Activated naive CD4-positive, alpha-beta T cell treated with anti-CD3 and anti-CD28 coated beads for 36 hours (primary cell): ENCODE measurements around the gene ISG20L2. TPM values are rescaled to one million over a fixed set of nuclear protein-coding genes. Genes with fewer than 3 reads are reported as not detected.
"Not testable (repeated sequence)": the region's sequence is repeated elsewhere in the genome, so short reads cannot be mapped to it uniquely, and the experiment has no call there.

ENCODE experiments used
- CTCF ChIA-PET: fragments of 350-600 bp; sonication (Branson Sonifier 250); formaldehyde crosslinking; loops from one replicate; lab custom pipeline; 2021; ENCODE audit warnings: antibody characterized with exemption; lab: Charles Lee
- DNase-seq: peaks from one replicate; pipeline ENCODE4 v3.0.0-alpha.2; 2020
- H3K27ac Mint-ChIP-seq: one replicate; pipeline ENCODE4 v1.8.0; 2021; ENCODE audit warnings: mild to moderate bottlenecking, mixed read lengths
- H3K27me3 Mint-ChIP-seq: one replicate; pipeline ENCODE4 v1.8.0; 2021; ENCODE audit warnings: low read depth, mixed read lengths
- H3K36me3 Mint-ChIP-seq: one replicate; pipeline ENCODE4 v1.8.0; 2021; ENCODE audit warnings: low read depth, mixed read lengths
- H3K4me1 Mint-ChIP-seq: one replicate; pipeline ENCODE4 v1.8.0; 2021; ENCODE audit warnings: low read depth, mixed read lengths
- H3K4me3 Mint-ChIP-seq: one replicate; pipeline ENCODE4 v1.8.0; 2021; ENCODE audit warnings: mild to moderate bottlenecking, moderate library complexity, mixed read lengths
- H3K9me3 Mint-ChIP-seq: one replicate; pipeline ENCODE4 v1.8.0; 2021; ENCODE audit warnings: mixed read lengths
- intact Hi-C: fragments of 100-400 bp; cut with micrococcal nuclease; formaldehyde crosslinking; loops from one replicate; pipeline ENCODE4 v1.15.1; 2023
- total RNA-seq, 2 experiments: library from RNA; stranded (reverse); gene quantifications; one replicate each; pipeline ENCODE4 v1.2.3, GENCODE V29; 2021

Gene ISG20L2
- total RNA-seq, 2 experiments from 2014 or later: 24.8 to 28.7 TPM

- peaks cover 36% of the 10 kb centered on the region for H3K4me1 Mint-ChIP-seq
- H3K27ac Mint-ChIP-seq: no peak overlapping the region
- no peaks in the 10 kb centered on the region for H3K9me3 Mint-ChIP-seq
- H3K4me3 Mint-ChIP-seq: no peak overlapping the region
- DNase-seq: peak; percentile 33
- H3K36me3 Mint-ChIP-seq: peaks cover 22% of the 10 kb centered on the region
- CTCF ChIA-PET: interaction anchor here (0.8 to 8.7 kb wide), 3 partner anchors 25 to 62 kb away, joined by 3 to 124 read pairs (median 3); partner anchors contain the start of genes ISG20L2, METTL25B and MRPL24
- intact Hi-C loops: loop anchor here (1.0 to 2.0 kb wide), 10 partner anchors 15 to 428 kb away; partner anchors contain the start of genes CCT3, ETV3, HDGF and ISG20L2
- no peaks in the 10 kb centered on the region for H3K27me3 Mint-ChIP-seq
Measured at GRCh38 chr1:156766298-156767100, 37.9 kb upstream of the ISG20L2 start.

GRCh38 chr1:156765666-156766065 is 37.1 kb upstream of the ISG20L2 start:
- no peak for DNase-seq
- H3K36me3 Mint-ChIP-seq: peaks cover 14% of the 10 kb centered on the region
- H3K9me3 Mint-ChIP-seq: no peaks in the 10 kb centered on the region
- no peaks in the 10 kb centered on the region for H3K27me3 Mint-ChIP-seq
- H3K4me3 Mint-ChIP-seq: no peak overlapping the region
- CTCF ChIA-PET: interaction anchor here (0.5 to 8.7 kb wide), 2 partner anchors 39 to 310 kb away, joined by 6 to 124 read pairs; partner anchors contain the start of genes ISG20L2 and METTL25B
- intact Hi-C loops: loop anchor here (2.0 kb wide), 2 partner anchors 373 to 427 kb away; partner anchors contain the start of genes CCT3, ETV3 and TSACC
- H3K27ac Mint-ChIP-seq: no peak overlapping the region
- peaks cover 28% of the 10 kb centered on the region for H3K4me1 Mint-ChIP-seq

- DNase-seq, intact Hi-C loops, H3K4me3 Mint-ChIP-seq, H3K9me3 Mint-ChIP-seq, H3K27me3 Mint-ChIP-seq, H3K27ac Mint-ChIP-seq: not testable (repeated sequence)
- Mint-ChIP-seq H3K36me3 (peaks cover 12% of the 10 kb centered on the region), H3K4me1 (peaks cover 23% of the 10 kb centered on the region)
- CTCF ChIA-PET: interaction anchor here (8.7 kb wide), 1 partner anchor 38 kb away, joined by 124 read pairs; the partner anchor contains the start of genes ISG20L2 and METTL25B
Measured at GRCh38 chr1:156765136-156765535, 36.6 kb upstream of the ISG20L2 start.

DNA sequence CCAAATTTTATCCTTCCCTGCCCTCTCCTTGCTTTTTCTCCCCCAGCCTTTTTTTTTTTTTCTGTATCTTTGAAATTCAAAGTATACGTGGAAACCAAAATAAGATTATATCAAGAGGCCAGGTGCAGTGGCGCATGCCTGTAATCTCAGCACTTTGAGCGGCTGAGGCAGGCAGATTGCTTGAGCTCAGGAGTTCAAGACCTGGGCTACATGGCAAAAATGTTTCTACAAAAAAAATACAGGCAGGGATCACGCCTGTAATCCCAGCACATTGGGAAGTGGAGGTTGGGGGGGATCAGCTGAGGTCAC is 32.2 kb upstream of the ISG20L2 start:
- CTCF ChIA-PET: interaction anchor here (0.8 to 1.5 kb wide), 3 partner anchors 9 to 34 kb away, joined by 3 to 7 read pairs (median 6); partner anchors contain the start of gene MRPL24
- Mint-ChIP-seq H3K27me3 (no peaks in the 10 kb centered on the region), H3K27ac (no peak overlapping the region), H3K36me3 (no peaks in the 10 kb centered on the region), H3K4me3 (no peak overlapping the region), H3K9me3 (no peaks in the 10 kb centered on the region), H3K4me1 (no peaks in the 10 kb centered on the region)
- no peak for DNase-seq
- intact Hi-C loops: no loop called here

DNA sequence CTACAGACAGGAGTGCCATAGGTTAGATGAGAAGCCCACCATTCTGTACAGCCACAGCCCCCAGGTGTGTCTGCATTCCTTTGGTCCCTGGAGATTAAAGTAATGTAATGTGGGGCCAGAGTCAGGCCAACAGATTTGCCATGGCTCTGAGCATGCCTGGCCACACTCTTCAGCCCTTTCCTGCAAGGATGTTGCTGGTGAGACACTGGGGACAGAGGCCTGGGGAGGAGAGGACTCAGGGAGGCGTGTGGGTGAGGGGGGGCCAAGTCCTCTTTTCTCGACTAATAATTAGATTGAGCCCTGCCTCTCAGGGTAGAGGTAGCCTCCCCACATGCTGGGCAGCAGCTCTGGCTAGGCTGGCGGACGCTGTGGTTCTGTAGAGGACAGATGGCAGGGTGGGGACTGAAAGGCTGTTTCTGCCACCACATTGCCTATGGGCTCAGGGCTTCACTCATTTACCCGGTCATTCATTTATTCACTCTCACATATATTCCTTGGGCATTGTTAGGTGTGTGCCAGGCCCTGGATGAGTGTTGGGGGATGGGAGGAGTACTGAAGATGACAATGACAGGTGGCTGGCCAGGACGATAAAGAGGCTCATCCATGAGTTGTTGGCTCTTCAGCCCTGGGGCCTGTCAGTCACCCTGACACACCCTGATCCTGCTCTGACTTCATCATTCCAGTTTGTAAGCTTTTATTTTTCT is 31.7 kb upstream of the ISG20L2 start:
- H3K4me1 Mint-ChIP-seq: no peaks in the 10 kb centered on the region
- no peaks in the 10 kb centered on the region for H3K27me3 Mint-ChIP-seq
- intact Hi-C loops: no loop called here
- no peak for DNase-seq
- H3K4me3 Mint-ChIP-seq: no peak overlapping the region
- CTCF ChIA-PET: interaction anchor here (1.3 to 1.5 kb wide), 2 partner anchors 8 to 34 kb away, joined by 6 to 7 read pairs; no protein-coding TSS in a partner anchor
- H3K9me3 Mint-ChIP-seq: no peaks in the 10 kb centered on the region
- H3K27ac Mint-ChIP-seq: no peak overlapping the region
- H3K36me3 Mint-ChIP-seq: no peaks in the 10 kb centered on the region

DNA sequence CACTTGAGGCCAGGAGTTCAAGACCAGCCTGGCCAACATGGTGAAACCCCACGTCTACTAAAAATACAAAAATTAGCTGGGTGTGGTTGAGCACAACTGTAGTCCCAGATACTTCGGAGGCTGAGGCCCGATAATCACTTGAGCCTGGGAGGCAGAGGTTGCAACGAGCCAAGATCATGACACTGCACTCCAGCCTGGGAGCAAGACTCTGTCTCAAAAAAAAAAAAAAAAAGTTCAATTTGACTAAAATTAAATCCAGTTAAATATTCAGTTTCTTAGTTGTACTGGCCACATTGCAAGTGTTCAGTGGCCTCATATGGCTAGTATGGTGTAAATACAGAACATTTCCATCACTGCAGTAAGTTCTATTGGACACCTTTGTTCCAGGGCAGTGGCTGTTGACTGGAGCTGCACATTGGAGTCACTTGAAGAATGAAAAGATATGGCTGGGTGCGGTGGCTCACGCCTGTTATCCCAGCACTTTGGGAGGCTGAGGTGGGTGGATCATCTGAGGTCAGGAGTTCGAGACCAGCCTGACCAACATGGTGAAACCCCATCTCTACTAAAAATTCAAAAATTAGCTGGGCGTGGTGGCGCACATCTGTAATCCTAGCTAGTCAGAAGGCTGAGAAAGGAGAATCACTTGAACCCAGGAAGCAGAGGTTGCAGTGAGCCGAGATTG is 29.1 kb upstream of the ISG20L2 start:
- intact Hi-C loops, DNase-seq, H3K27ac Mint-ChIP-seq, H3K36me3 Mint-ChIP-seq, H3K27me3 Mint-ChIP-seq, H3K4me3 Mint-ChIP-seq, H3K4me1 Mint-ChIP-seq, H3K9me3 Mint-ChIP-seq: not testable (repeated sequence)
- CTCF ChIA-PET: interaction anchor here (0.6 to 2.1 kb wide), 2 partner anchors 15 to 68 kb away, joined by 3 to 7 read pairs; no protein-coding TSS in a partner anchor

DNA sequence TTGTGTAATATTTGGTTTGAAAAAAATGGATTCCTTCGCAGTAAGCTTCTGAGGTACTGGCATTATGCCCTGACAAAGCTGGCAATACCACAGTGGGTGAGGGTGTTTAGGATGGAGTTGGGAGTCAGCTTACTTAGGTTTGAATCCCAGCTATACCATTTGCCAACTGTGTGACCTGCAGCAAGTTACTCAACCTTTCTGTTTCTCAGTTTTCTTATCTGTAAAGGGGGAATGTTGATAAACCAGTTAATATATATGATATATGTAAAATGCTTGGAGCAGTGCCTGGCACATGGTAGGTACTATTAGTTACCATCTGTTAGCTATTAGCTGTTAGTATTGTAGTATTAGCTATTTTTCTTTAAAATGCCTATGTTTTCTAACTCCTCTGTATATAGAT is 27.8 kb upstream of the ISG20L2 start:
- Mint-ChIP-seq H3K4me3 (no peak overlapping the region), H3K27ac (no peak overlapping the region), H3K27me3 (no peaks in the 10 kb centered on the region), H3K9me3 (no peaks in the 10 kb centered on the region), H3K36me3 (no peaks in the 10 kb centered on the region), H3K4me1 (peaks cover 8% of the 10 kb centered on the region)
- CTCF ChIA-PET: interaction anchor here (0.5 to 2.1 kb wide), 10 partner anchors 9 to 288 kb away, joined by 3 to 9 read pairs (median 4); no protein-coding TSS in a partner anchor
- intact Hi-C loops: no loop called here
- no peak for DNase-seq

DNA sequence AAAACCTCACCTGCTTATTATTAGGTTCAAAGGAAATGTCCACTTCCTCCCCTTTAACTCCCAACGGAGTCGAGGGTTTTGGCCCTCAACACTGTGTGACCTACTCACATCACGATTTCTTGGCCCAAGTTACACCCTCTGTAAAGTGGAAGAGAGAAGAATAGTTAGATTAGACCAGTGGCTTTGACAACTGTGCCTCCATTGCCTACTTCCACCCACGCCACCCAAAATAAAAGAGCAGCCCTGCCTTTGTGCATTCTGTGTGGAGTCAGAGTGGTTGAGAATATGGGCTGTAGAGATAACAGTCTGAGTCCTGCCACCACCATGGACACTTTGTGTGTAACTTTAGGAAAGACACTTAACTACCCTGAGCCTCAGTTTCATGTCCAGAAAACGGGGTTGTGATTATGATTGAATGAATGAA is 27.0 kb upstream of the ISG20L2 start:
- no peak for DNase-seq
- CTCF ChIA-PET: interaction anchor here (1.0 to 2.1 kb wide), 4 partner anchors 49 to 104 kb away, joined by 3 to 7 read pairs (median 3); no protein-coding TSS in a partner anchor
- no peak overlapping the region for H3K27ac Mint-ChIP-seq
- H3K36me3 Mint-ChIP-seq: peaks cover 1% of the 10 kb centered on the region
- no peaks in the 10 kb centered on the region for H3K9me3 Mint-ChIP-seq
- H3K27me3 Mint-ChIP-seq: no peaks in the 10 kb centered on the region
- H3K4me1 Mint-ChIP-seq: peaks cover 8% of the 10 kb centered on the region
- no peak overlapping the region for H3K4me3 Mint-ChIP-seq
- intact Hi-C loops: no loop called here

DNA sequence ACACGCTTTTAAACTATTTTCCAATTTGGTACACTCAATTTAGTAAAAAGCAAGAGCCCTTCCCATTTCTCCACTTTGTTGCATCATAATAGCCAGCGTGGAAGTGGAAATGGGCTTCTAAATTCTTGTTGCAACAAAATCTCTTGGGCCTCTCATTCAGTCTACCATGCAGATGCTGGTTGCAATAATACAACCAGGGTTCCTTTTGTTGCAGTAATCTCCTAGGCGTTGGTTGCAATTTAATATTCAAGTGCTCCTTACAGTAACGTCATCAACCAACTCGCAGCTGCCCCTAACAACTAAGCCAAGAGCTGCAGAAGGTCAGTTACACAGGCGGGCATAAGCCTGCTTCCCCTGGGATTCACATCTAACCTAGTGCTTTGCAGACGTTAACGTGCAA is 25.7 kb upstream of the ISG20L2 start:
- no peak overlapping the region for H3K4me3 Mint-ChIP-seq
- H3K27me3 Mint-ChIP-seq: no peaks in the 10 kb centered on the region
- no peak overlapping the region for H3K27ac Mint-ChIP-seq
- no peaks in the 10 kb centered on the region for H3K9me3 Mint-ChIP-seq
- peaks cover 9% of the 10 kb centered on the region for H3K4me1 Mint-ChIP-seq
- intact Hi-C loops: no loop called here
- no peak for DNase-seq
- CTCF ChIA-PET: no interaction called here
- H3K36me3 Mint-ChIP-seq: peaks cover 14% of the 10 kb centered on the region

DNA sequence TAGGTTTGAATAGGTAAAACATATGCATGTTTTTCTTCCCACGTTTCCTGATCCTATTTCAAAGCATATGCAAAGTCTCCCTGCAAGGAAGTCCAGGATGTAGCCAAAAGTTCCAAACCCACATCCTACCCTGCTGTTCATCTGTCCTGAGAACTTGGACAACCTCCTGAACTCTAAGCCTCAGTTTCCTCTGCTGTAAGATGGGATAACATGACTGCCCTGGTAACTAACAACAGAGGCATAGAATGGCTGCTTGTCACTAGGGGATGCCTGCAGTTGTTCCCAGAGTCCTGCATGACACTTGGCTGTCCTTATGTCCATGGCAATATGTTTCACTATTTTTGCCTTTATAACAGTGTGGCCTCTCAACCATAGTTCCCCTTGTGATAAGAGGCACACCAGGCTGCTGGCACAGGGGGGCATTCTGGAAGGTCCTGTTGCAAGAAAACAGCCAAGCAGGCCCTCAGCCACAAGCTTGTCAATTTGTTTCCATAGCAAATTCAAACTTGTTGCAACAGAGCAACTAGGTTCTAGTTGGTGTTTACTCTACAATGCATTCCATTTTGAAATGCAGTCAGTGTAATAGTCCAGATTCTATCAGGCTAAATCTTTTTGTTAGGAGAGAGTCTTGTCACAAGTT is 24.4 kb upstream of the ISG20L2 start:
- Mint-ChIP-seq H3K4me1 (peaks cover 20% of the 10 kb centered on the region), H3K4me3 (peak overlapping the region; percentile 86), H3K27ac (no peak overlapping the region), H3K36me3 (peaks cover 26% of the 10 kb centered on the region), H3K27me3 (no peaks in the 10 kb centered on the region), H3K9me3 (no peaks in the 10 kb centered on the region)
- CTCF ChIA-PET: interaction anchor here (1.2 to 4.0 kb wide), 3 partner anchors 8 to 25 kb away, joined by 5 to 48 read pairs (median 6); partner anchors contain the start of genes ISG20L2, METTL25B and MRPL24
- intact Hi-C loops: no loop called here
- DNase-seq: no peak

DNA sequence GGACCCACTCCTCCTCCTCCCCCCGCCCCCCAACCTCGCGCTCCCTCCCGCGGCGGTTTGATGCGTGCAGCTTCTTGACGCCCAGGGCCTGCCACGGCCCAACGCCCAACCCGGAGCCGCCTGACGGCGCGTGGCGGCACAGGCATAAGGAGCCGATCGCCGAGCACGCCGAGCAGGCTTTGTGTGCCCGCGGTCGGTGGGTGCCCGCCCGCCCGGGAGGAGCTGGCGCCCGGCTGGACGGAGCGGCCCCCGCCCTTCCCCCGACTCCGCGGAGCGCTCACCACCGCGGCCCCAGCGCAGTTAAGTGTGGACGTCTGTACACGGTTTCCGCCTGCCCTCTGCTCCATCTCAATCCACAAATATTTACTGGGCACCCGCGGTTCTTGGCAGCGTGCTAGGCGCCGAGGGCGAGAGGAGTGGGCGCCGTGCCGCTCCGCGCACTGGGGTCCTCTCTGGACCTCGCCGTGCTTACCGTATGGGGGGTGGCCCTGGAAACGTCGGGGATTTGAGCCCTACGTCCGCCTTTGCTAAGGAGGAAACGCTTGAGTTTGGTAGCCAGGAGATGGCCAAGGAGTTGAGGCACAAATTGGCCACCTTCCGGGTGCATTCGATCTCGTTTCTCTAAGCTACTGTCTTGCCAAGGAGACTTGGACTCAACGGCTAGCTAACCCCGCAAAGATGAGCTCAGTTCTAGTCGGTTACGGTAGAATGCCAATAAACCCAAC is 23.4 kb upstream of the ISG20L2 start:
- DNase-seq: peak; percentile 98
- Mint-ChIP-seq H3K4me3 (peak overlapping the region; percentile 86), H3K36me3 (peaks cover 29% of the 10 kb centered on the region), H3K9me3 (no peaks in the 10 kb centered on the region), H3K27me3 (no peaks in the 10 kb centered on the region), H3K27ac (peak overlapping the region; percentile 88), H3K4me1 (peaks cover 28% of the 10 kb centered on the region)
- intact Hi-C loops: loop anchor here (1.0 kb wide), 4 partner anchors 11 to 64 kb away; partner anchors contain the start of genes ISG20L2, METTL25B, MRPL24 and PRCC
- CTCF ChIA-PET: interaction anchor here (1.2 to 4.0 kb wide), 3 partner anchors 9 to 24 kb away, joined by 5 to 48 read pairs (median 6); partner anchors contain the start of genes ISG20L2, METTL25B and MRPL24
